ENCODE results near the gene MBD5.

MBD5 gene

GRCh38 chr2:148023861-148024260 is 3.0 kb downstream of the MBD5 start:
- peak in 1 of 2 donors; percentile 30 for DNase-seq

GRCh38 chr2:148026573-148026972 is 5.7 kb downstream of the MBD5 start:
- DNase-seq, result no peak

GRCh38 chr2:148027822-148028221 is 6.9 kb downstream of the MBD5 start:
- DNase-seq, result no peak

- no peak for DNase-seq
Observed at GRCh38 chr2:148028781-148029180, 7.9 kb downstream of the MBD5 start.

- DNase-seq, result no peak
Observed at GRCh38 chr2:148031152-148031551, 10.3 kb downstream of the MBD5 start.

- no peak for DNase-seq
Observed at GRCh38 chr2:148032215-148032614, 11.3 kb downstream of the MBD5 start.

GRCh38 chr2:148039783-148040182 is 18.9 kb downstream of the MBD5 start:
- no peak for DNase-seq

- DNase-seq, result no peak
Observed at GRCh38 chr2:148042219-148042618, 21.3 kb downstream of the MBD5 start.

GRCh38 chr2:148044322-148044721 is 23.4 kb downstream of the MBD5 start:
- DNase-seq, result no peak

GRCh38 chr2:148046802-148047201 is 25.9 kb downstream of the MBD5 start:
- DNase-seq, result no peak

- no peak for DNase-seq
Observed at GRCh38 chr2:148048475-148049221, 27.8 kb downstream of the MBD5 start.

- no peak for DNase-seq
Observed at GRCh38 chr2:148049284-148049683, 28.4 kb downstream of the MBD5 start.

GRCh38 chr2:148052687-148053086 is 31.8 kb downstream of the MBD5 start:
- DNase-seq, result no peak

- no peak for DNase-seq
Observed at GRCh38 chr2:148058641-148059040, 37.8 kb downstream of the MBD5 start.

GRCh38 chr2:148063633-148064032 is 42.7 kb downstream of the MBD5 start:
- DNase-seq, result no peak

- no peak for DNase-seq
Observed at GRCh38 chr2:148065936-148066335, 45.0 kb downstream of the MBD5 start.

- DNase-seq, result no peak
Observed at GRCh38 chr2:148067801-148068200, 46.9 kb downstream of the MBD5 start.

GRCh38 chr2:148071351-148071750 is 50.5 kb downstream of the MBD5 start:
- no peak for DNase-seq

GRCh38 chr2:148096012-148096411 is 75.1 kb downstream of the MBD5 start:
- no peak for DNase-seq

GRCh38 chr2:148102641-148103040 is 81.8 kb downstream of the MBD5 start:
- no peak for DNase-seq

- DNase-seq, result no peak
Observed at GRCh38 chr2:148103946-148104345, 83.1 kb downstream of the MBD5 start.

GRCh38 chr2:148106331-148106730 is 85.4 kb downstream of the MBD5 start:
- DNase-seq, result no peak

- DNase-seq, result no peak
Observed at GRCh38 chr2:148108385-148108784, 87.5 kb downstream of the MBD5 start.

- no peak for DNase-seq
Observed at GRCh38 chr2:148110184-148110583, 89.3 kb downstream of the MBD5 start.

GRCh38 chr2:148122788-148123187 is 101.9 kb downstream of the MBD5 start:
- DNase-seq, result no peak

All from CD4-positive, alpha-beta T cell treated with Interleukin-1 beta for 1 hour (primary cell).